Hindlimb muscle (tissue), 1 donor: ENCODE measurements around the gene OPN1LW. TPM values are rescaled to one million over a fixed set of nuclear protein-coding genes. Genes with fewer than 3 reads are reported as not detected.

Experiments used
- polyA plus RNA-seq: library from polyadenylated mRNA; unstranded; fragments of 120-200 nt; gene quantifications from one replicate; pipeline ENCODE4 v1.2.1, GENCODE V29; 2013; ENCODE audit not compliant: insufficient read length

OPN1LW gene
- polyA plus RNA-seq, 1 donor = not detected

Other genes starting within 250 kb of the OPN1LW start
- 1.4 TPM for gene AVPR2, start 239.6 kb upstream of the OPN1LW start, polyA plus RNA-seq
- 26.4 TPM for gene ARHGAP4, start 218.0 kb upstream of the OPN1LW start, polyA plus RNA-seq
- 71.0 TPM for gene NAA10, start 209.2 kb upstream of the OPN1LW start, polyA plus RNA-seq
- 5.1 TPM for gene RENBP, start 199.6 kb upstream of the OPN1LW start, polyA plus RNA-seq
- gene HCFC1, start 172.4 kb upstream of the OPN1LW start, polyA plus RNA-seq = 37.9 TPM
- 7.5 TPM for gene TMEM187, start 171.5 kb upstream of the OPN1LW start, polyA plus RNA-seq
- gene IRAK1, start 124.3 kb upstream of the OPN1LW start, polyA plus RNA-seq = 46.3 TPM
- 25.1 TPM for gene MECP2, start 46.5 kb upstream of the OPN1LW start, polyA plus RNA-seq
- gene OPN1MW, start 38.4 kb downstream of the OPN1LW start, polyA plus RNA-seq = not detected
- not detected for gene OPN1MW2, start 75.5 kb downstream of the OPN1LW start, polyA plus RNA-seq
- not detected for gene OPN1MW3, start 113.3 kb downstream of the OPN1LW start, polyA plus RNA-seq
- not detected for gene TEX28, start 150.9 kb downstream of the OPN1LW start, polyA plus RNA-seq
- 0.67 TPM for gene TKTL1, start 151.6 kb downstream of the OPN1LW start, polyA plus RNA-seq
- gene FLNA, start 230.4 kb downstream of the OPN1LW start, polyA plus RNA-seq = 304 TPM
- 51.6 TPM for gene EMD, start 235.1 kb downstream of the OPN1LW start, polyA plus RNA-seq